Measurements from ENCODE around the gene INPP5B. TPM values are rescaled to one million over a fixed set of nuclear protein-coding genes. Genes with fewer than 3 reads are reported as not detected.
A peak's percentile ranks its signal among the peaks of the same experiment; 100 is the strongest.

Gene INPP5B
- 10 to 100 TPM in 5 of 6 donors, 1 to 10 TPM in 1; 7.5 to 16.1 (median 11.9) TPM for total RNA-seq
- polyA plus RNA-seq = 10 to 100 TPM; 11.7 to 13.5 TPM

DNA sequence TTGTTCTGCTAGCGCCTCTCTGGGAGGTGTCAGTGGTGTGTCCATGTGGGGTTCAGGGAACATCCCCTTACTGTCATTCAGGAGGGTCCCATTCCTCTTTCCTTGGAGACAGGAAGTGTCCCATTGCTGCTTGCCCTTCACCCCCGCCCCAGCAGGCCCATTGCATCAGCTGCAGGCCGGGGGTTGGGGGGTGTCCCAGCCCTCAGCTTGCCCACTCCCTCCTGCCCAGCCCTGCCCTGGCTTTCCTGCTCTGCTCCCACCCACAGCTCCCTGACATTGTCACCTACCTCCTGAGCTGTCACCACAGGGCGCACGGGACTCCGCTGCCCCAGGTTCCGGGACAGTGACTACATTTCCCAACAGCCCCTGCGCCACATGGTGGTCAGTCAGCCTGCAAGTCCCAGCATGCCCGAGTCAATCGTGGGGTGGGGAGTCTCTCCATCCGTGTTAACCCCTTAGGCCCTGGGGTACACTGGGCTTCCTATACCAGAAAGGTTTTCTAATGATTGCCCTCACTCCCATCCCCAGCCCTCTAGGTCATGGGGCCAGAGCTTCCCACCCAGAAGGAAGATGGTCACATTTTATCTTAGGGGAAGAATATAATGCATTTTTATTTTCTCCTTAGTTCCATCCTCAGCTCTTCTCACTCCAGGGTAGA lies at the start of gene INPP5B:
Gene INPP5B, minus strand, starts transcription at position 351 of the 658 bp plus-strand sequence. CDS start 745 bp downstream, outside the sequence.
- no peaks in the 10 kb centered on the region for H3K9me3 ChIP-seq
- FAIRE-seq (no peak), ATAC-seq (peak; percentile 96 to 99 (median 98)), DNase-seq (peak; percentile 84 to 93 (median 86))
- H3K4me3 ChIP-seq = peak within 1 kb of the TSS; percentile 53 to 83 (median 65)
- intact Hi-C loops (cut with DNase I) = no loop called here
- peaks cover 4 to 11% (median 4%) of the 10 kb centered on the region in 3 donors for H3K4me1 ChIP-seq
- H3K36me3 ChIP-seq = peaks cover 0 to 6% (median 0%) of the 10 kb centered on the region in 3 donors
- WGBS, 2 donors = 1 to 2% methylated on average over 11 of the region's 11 CpGs
- H3K27me3 ChIP-seq = no peaks in the 10 kb centered on the region
- TF ChIP-seq, protein P1, sequence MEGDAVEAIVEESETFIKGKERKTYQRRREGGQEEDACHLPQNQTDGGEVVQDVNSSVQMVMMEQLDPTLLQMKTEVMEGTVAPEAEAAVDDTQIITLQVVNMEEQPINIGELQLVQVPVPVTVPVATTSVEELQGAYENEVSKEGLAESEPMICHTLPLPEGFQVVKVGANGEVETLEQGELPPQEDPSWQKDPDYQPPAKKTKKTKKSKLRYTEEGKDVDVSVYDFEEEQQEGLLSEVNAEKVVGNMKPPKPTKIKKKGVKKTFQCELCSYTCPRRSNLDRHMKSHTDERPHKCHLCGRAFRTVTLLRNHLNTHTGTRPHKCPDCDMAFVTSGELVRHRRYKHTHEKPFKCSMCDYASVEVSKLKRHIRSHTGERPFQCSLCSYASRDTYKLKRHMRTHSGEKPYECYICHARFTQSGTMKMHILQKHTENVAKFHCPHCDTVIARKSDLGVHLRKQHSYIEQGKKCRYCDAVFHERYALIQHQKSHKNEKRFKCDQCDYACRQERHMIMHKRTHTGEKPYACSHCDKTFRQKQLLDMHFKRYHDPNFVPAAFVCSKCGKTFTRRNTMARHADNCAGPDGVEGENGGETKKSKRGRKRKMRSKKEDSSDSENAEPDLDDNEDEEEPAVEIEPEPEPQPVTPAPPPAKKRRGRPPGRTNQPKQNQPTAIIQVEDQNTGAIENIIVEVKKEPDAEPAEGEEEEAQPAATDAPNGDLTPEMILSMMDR (IDR thresholded peaks at IDR 0.05) = no peak
- peak within 1 kb of the TSS in 3 of 4 donors; percentile 14 to 59 (median 55) for H3K27ac ChIP-seq

- ATAC-seq = peak; percentile 65 to 80 (median 72)
- H3K4me3 ChIP-seq = peak overlapping the region; percentile 20 to 56 (median 48)
- TF ChIP-seq, protein P1 (IDR thresholded peaks at IDR 0.05) = no peak
- H3K36me3 ChIP-seq = no peaks in the 10 kb centered on the region
- H3K9me3 ChIP-seq = no peaks in the 10 kb centered on the region
- intact Hi-C loops (cut with DNase I) = no loop called here
- H3K27me3 ChIP-seq = no peaks in the 10 kb centered on the region
- H3K27ac ChIP-seq = peak overlapping the region; percentile 57 to 83 (median 79)
- no peak for FAIRE-seq
- peak; percentile 54 to 86 (median 72) for DNase-seq
- H3K4me1 ChIP-seq = peaks cover 4 to 23% (median 10%) of the 10 kb centered on the region in 3 donors
- WGBS, 2 donors = 5 to 6% methylated on average over 34 to 46 of the region's 46 CpGs
Observed at GRCh38 chr1:37995751-37996345, 49.0 kb upstream of the INPP5B start.

GRCh38 chr1:37994886-37995566 lies 48.2 kb upstream of the INPP5B start:
- H3K4me3 ChIP-seq = peak overlapping the region in 2 of 4 donors; percentile 53 to 56
- H3K9me3 ChIP-seq = no peaks in the 10 kb centered on the region
- DNase-seq (no peak), FAIRE-seq (no peak), ATAC-seq (peak in 1 of 4 donors; percentile 3)
- H3K4me1 ChIP-seq = peaks cover 4 to 19% (median 10%) of the 10 kb centered on the region in 3 donors
- intact Hi-C loops (cut with DNase I) = no loop called here
- H3K27me3 ChIP-seq = no peaks in the 10 kb centered on the region
- TF ChIP-seq, protein P1 (IDR thresholded peaks at IDR 0.05) = no peak
- 50 to 59% methylated on average over 11 of the region's 11 CpGs for WGBS, 2 donors
- H3K36me3 ChIP-seq = no peaks in the 10 kb centered on the region
- H3K27ac ChIP-seq = peak overlapping the region; percentile 57 to 83 (median 79)

DNA sequence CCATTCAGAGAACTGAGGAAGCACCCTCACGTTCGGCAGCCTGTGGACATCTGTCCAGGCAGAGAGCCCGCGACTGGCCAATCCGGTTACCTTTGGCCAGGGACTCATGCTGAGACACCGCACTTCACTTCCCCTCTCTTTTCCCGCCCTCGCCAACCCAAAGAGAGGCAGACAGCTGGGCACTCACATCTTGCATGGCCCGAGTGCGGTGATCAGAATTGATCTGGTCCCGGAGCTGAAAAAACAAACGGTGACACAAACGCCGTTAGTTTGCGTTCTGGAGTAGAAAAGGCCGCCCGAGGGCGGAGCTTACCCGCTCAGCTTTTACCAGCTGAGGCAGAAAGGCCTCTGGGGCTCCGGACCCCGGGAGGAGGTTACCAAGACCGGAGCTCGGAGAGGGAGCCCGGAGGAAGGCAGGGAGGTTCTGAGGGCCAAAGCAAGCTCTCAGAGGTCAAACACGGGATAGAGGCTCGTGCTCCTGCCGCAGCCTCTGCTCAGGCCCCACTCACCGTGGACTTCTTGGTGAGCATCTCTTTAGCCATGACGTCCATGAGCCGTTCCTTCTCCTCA lies 42.6 kb upstream of the INPP5B start:
- H3K9me3 ChIP-seq = no peaks in the 10 kb centered on the region
- DNase-seq (peak in 4 of 6 donors; percentile 29 to 76 (median 49)), FAIRE-seq (no peak), ATAC-seq (peak; percentile 31 to 57 (median 38))
- peak overlapping the region; percentile 87 to 96 (median 91) for H3K4me3 ChIP-seq
- 0% methylated on average over 30 of the region's 30 CpGs for WGBS, 2 donors
- intact Hi-C loops (cut with DNase I) = no loop called here
- H3K36me3 ChIP-seq = peaks cover 3 to 24% (median 8%) of the 10 kb centered on the region in 3 donors
- H3K27ac ChIP-seq = peak overlapping the region; percentile 35 to 79 (median 58)
- TF ChIP-seq, protein P1 (IDR thresholded peaks at IDR 0.05) = no peak
- no peaks in the 10 kb centered on the region for H3K27me3 ChIP-seq
- peaks cover 0 to 6% (median under 1%) of the 10 kb centered on the region in 3 donors for H3K4me1 ChIP-seq
